ENCODE measurements around the gene BAHCC1.

Gene BAHCC1

GRCh38 chr17:81494626-81495377, 99.5 kb downstream of the BAHCC1 start:
- peaks cover 9% of the 10 kb centered on the region for H3K4me1 ChIP-seq (ENCODE audit: control insufficient read depth, low read length)
- H4K20me1 ChIP-seq (ENCODE audit: control insufficient read depth, insufficient read depth, low read depth, low read length), result no peaks in the 10 kb centered on the region
- no peak overlapping the region for H3K4me2 ChIP-seq (ENCODE audit: low read length)
- H3K27me3 ChIP-seq (ENCODE audit: control insufficient read depth, low read length), result peaks cover 19% of the 10 kb centered on the region
- H3K36me3 ChIP-seq (ENCODE audit: control insufficient read depth, low read length), result no peaks in the 10 kb centered on the region
- no peak overlapping the region for H3K27ac ChIP-seq (ENCODE audit: low read depth, low read length)
- no peaks in the 10 kb centered on the region for H3K9me3 ChIP-seq (ENCODE audit: control insufficient read depth, insufficient read depth, low read length)
- no peaks in the 10 kb centered on the region for H3F3A ChIP-seq (ENCODE audit: control insufficient read depth, insufficient read depth)
- no peaks in the 10 kb centered on the region for H3K9me2 ChIP-seq (replicated peaks; ENCODE audit: control insufficient read depth, low read length)
- H3K4me3 ChIP-seq (ENCODE audit: low read length), result no peak overlapping the region
- TF ChIP-seq, protein P1, sequence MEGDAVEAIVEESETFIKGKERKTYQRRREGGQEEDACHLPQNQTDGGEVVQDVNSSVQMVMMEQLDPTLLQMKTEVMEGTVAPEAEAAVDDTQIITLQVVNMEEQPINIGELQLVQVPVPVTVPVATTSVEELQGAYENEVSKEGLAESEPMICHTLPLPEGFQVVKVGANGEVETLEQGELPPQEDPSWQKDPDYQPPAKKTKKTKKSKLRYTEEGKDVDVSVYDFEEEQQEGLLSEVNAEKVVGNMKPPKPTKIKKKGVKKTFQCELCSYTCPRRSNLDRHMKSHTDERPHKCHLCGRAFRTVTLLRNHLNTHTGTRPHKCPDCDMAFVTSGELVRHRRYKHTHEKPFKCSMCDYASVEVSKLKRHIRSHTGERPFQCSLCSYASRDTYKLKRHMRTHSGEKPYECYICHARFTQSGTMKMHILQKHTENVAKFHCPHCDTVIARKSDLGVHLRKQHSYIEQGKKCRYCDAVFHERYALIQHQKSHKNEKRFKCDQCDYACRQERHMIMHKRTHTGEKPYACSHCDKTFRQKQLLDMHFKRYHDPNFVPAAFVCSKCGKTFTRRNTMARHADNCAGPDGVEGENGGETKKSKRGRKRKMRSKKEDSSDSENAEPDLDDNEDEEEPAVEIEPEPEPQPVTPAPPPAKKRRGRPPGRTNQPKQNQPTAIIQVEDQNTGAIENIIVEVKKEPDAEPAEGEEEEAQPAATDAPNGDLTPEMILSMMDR (IDR thresholded peaks at IDR 0.05; ENCODE audit: low read depth, low read length, poor library complexity, severe bottlenecking), result no peak
- no peak for TF ChIP-seq EZH2phosphoT487 (IDR thresholded peaks at IDR 0.05; ENCODE audit: borderline replicate concordance, low read length)
- no peaks in the 10 kb centered on the region for H3K79me2 ChIP-seq (ENCODE audit: control insufficient read depth, low read length)

DNA sequence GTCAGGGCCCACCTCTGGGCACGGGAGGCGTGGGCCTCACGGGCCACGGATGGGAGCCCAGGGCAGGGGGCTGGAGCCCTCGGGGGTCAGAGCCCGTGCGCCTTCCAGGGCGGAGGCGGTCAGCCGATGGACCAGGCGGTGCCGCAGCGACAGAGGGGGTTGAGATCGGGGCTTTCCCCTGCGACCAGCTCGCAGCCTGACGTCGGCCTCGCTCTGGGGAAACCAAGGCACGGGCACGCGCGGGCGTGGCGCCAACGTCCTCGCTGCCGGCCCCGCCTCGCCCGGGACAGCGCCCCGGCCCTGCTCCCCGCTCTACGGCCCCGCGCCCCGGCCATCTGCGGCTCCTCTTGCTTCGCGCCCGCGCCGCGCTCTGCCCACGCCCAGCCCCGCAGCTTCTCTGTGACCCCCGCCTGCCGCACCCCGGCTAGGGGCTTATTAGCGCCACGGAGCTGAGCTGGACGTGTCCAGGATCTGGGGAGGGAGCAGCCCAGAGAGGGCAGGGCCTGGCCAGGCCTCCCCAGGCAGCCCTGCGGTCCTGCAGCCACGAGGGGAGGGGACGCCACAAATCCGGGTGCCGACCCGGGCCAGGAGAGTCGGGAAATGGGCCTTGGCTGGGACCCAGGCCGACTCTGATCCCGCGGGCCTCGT, 103.8 kb downstream of the BAHCC1 start:
- no peaks in the 10 kb centered on the region for H3K36me3 ChIP-seq (ENCODE audit: control insufficient read depth, low read length)
- peaks cover 14% of the 10 kb centered on the region for H3K27me3 ChIP-seq (ENCODE audit: control insufficient read depth, low read length)
- TF ChIP-seq EZH2phosphoT487 (IDR thresholded peaks at IDR 0.05; ENCODE audit: borderline replicate concordance, low read length), result no peak
- H3K4me2 ChIP-seq (ENCODE audit: low read length), result no peak overlapping the region
- no peak overlapping the region for H3K4me3 ChIP-seq (ENCODE audit: low read length)
- no peaks in the 10 kb centered on the region for H3K79me2 ChIP-seq (ENCODE audit: control insufficient read depth, low read length)
- H3K27ac ChIP-seq (ENCODE audit: low read depth, low read length), result no peak overlapping the region
- H3K4me1 ChIP-seq (ENCODE audit: control insufficient read depth, low read length), result peaks cover 6% of the 10 kb centered on the region
- no peaks in the 10 kb centered on the region for H3K9me3 ChIP-seq (ENCODE audit: control insufficient read depth, insufficient read depth, low read length)
- no peaks in the 10 kb centered on the region for H3F3A ChIP-seq (ENCODE audit: control insufficient read depth, insufficient read depth)
- no peaks in the 10 kb centered on the region for H4K20me1 ChIP-seq (ENCODE audit: control insufficient read depth, insufficient read depth, low read depth, low read length)
- no peaks in the 10 kb centered on the region for H3K9me2 ChIP-seq (replicated peaks; ENCODE audit: control insufficient read depth, low read length)

DNA sequence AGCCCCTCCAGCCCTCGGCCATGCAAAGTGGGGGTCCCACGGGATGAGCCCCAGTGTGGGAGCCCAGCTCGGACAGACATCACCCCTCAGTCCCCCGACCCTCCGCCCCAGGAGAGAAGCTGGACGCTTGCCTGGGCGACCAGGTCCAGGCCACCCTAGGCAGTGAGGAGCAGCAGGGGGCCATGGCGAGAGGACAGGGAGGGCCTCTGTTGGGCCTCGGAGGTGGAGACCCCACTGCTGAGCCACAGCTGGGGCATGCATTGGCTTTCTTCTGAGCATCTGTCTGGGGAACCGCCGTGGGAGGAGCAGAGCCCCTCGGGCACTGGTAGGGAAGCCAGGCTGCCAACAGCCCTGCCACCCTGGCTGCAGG, 104.3 kb downstream of the BAHCC1 start:
- Histone ChIP-seq H3K27ac (ENCODE audit: low read depth, low read length) (no peak overlapping the region), H3K4me1 (ENCODE audit: control insufficient read depth, low read length) (peaks cover 6% of the 10 kb centered on the region)

More for the DNA sequence above, 104.3 kb downstream of the BAHCC1 start:
- H3K27me3 ChIP-seq (ENCODE audit: control insufficient read depth, low read length), result peaks cover 15% of the 10 kb centered on the region
- no peaks in the 10 kb centered on the region for H3K9me2 ChIP-seq (replicated peaks; ENCODE audit: control insufficient read depth, low read length)
- H3K9me3 ChIP-seq (ENCODE audit: control insufficient read depth, insufficient read depth, low read length), result no peaks in the 10 kb centered on the region
- H3K4me3 ChIP-seq (ENCODE audit: low read length), result no peak overlapping the region
- no peaks in the 10 kb centered on the region for H3F3A ChIP-seq (ENCODE audit: control insufficient read depth, insufficient read depth)
- no peak overlapping the region for H3K4me2 ChIP-seq (ENCODE audit: low read length)
- no peaks in the 10 kb centered on the region for H3K79me2 ChIP-seq (ENCODE audit: control insufficient read depth, low read length)
- H3K36me3 ChIP-seq (ENCODE audit: control insufficient read depth, low read length), result no peaks in the 10 kb centered on the region
- no peaks in the 10 kb centered on the region for H4K20me1 ChIP-seq (ENCODE audit: control insufficient read depth, insufficient read depth, low read depth, low read length)
- TF ChIP-seq, protein P1 (IDR thresholded peaks at IDR 0.05; ENCODE audit: low read depth, low read length, poor library complexity, severe bottlenecking), result no peak
- TF ChIP-seq EZH2phosphoT487 (IDR thresholded peaks at IDR 0.05; ENCODE audit: borderline replicate concordance, low read length), result no peak
